ENCODE data around the gene SARS1. TPM values are rescaled to one million over a fixed set of nuclear protein-coding genes. Genes with fewer than 3 reads are reported as not detected.

SARS1 gene
- total RNA-seq, 1 experiment from 2014 or later, result 158 TPM

GRCh38 chr1:109198043-109198695 is 15.5 kb upstream of the SARS1 start:
- TF ChIP-seq, protein P1, sequence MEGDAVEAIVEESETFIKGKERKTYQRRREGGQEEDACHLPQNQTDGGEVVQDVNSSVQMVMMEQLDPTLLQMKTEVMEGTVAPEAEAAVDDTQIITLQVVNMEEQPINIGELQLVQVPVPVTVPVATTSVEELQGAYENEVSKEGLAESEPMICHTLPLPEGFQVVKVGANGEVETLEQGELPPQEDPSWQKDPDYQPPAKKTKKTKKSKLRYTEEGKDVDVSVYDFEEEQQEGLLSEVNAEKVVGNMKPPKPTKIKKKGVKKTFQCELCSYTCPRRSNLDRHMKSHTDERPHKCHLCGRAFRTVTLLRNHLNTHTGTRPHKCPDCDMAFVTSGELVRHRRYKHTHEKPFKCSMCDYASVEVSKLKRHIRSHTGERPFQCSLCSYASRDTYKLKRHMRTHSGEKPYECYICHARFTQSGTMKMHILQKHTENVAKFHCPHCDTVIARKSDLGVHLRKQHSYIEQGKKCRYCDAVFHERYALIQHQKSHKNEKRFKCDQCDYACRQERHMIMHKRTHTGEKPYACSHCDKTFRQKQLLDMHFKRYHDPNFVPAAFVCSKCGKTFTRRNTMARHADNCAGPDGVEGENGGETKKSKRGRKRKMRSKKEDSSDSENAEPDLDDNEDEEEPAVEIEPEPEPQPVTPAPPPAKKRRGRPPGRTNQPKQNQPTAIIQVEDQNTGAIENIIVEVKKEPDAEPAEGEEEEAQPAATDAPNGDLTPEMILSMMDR (conservative IDR thresholded peaks at IDR 0.05; ENCODE audit: low read depth, low read length), result no peak
- no peak for TF ChIP-seq EZH2phosphoT487 (IDR thresholded peaks at IDR 0.05; ENCODE audit: borderline replicate concordance, low read length)
- H3K27ac ChIP-seq (ENCODE audit: low read length), result peak overlapping the region; percentile 68
- H3K79me2 ChIP-seq (ENCODE audit: low read length), result no peaks in the 10 kb centered on the region
- peaks cover 27% of the 10 kb centered on the region for H3K4me1 ChIP-seq (ENCODE audit: insufficient read depth, low read length)
- POLR2A ChIA-PET (ENCODE audit: unreplicated experiment), result interaction anchor here (0.5 kb wide), 1 partner anchor 17 kb away, joined by 5 read pairs; no protein-coding TSS in a partner anchor
- peak overlapping the region; percentile 0; the same call in 1 of the 2 replicates for H3K9ac ChIP-seq (ENCODE audit: low read length)
- H3K9me2 ChIP-seq (replicated peaks; ENCODE audit: low read length), result no peaks in the 10 kb centered on the region
- peak overlapping the region; percentile 11; the same call in 1 of the 2 replicates for H2AFZ ChIP-seq (ENCODE audit: low read length)
- intact Hi-C loops (cut with micrococcal nuclease), result no loop called here
- no peaks in the 10 kb centered on the region for H3K36me3 ChIP-seq (ENCODE audit: low read depth, low read length)
- H3K4me2 ChIP-seq (ENCODE audit: low read length), result peak overlapping the region; percentile 50
- H3K4me3 ChIP-seq (ENCODE audit: low read length), result no peak overlapping the region
- H3K9me3 ChIP-seq (ENCODE audit: low read length), result no peaks in the 10 kb centered on the region
- no peaks in the 10 kb centered on the region for H3K27me3 ChIP-seq (ENCODE audit: low read length)
- ATAC-seq, result peak; percentile 49
- peak; percentile 76 for DNase-seq
- CTCF ChIA-PET, result no interaction called here
- no TSS peak for BruUV-seq (replicated peaks)
- H4K20me1 ChIP-seq (ENCODE audit: low read length), result no peaks in the 10 kb centered on the region
- no peaks in the 10 kb centered on the region for H3F3A ChIP-seq (ENCODE audit: low read length, unreplicated experiment)

GRCh38 chr1:109198745-109199144 is 15.0 kb upstream of the SARS1 start:
- Histone ChIP-seq H3K79me2 (ENCODE audit: low read length) (no peaks in the 10 kb centered on the region), H3K4me3 (ENCODE audit: low read length) (no peak overlapping the region), H2AFZ (ENCODE audit: low read length) (no peak overlapping the region; the same call in 1 of the 2 replicates), H3F3A (ENCODE audit: low read length, unreplicated experiment) (no peaks in the 10 kb centered on the region), H3K9me3 (ENCODE audit: low read length) (no peaks in the 10 kb centered on the region), H3K4me2 (ENCODE audit: low read length) (peak overlapping the region; percentile 50), H3K27ac (ENCODE audit: low read length) (no peak overlapping the region), H3K4me1 (ENCODE audit: insufficient read depth, low read length) (peaks cover 27% of the 10 kb centered on the region), H3K9me2 (replicated peaks; ENCODE audit: low read length) (no peaks in the 10 kb centered on the region), H3K36me3 (ENCODE audit: low read depth, low read length) (no peaks in the 10 kb centered on the region), H3K27me3 (ENCODE audit: low read length) (no peaks in the 10 kb centered on the region), H3K9ac (ENCODE audit: low read length) (no peak overlapping the region), H4K20me1 (ENCODE audit: low read length) (no peaks in the 10 kb centered on the region)
- CTCF ChIA-PET, result no interaction called here
- BruUV-seq (replicated peaks), result no TSS peak
- intact Hi-C loops (cut with micrococcal nuclease), result no loop called here
- ATAC-seq, result no peak
- no peak for TF ChIP-seq EZH2phosphoT487 (IDR thresholded peaks at IDR 0.05; ENCODE audit: borderline replicate concordance, low read length)
- TF ChIP-seq, protein P1 (conservative IDR thresholded peaks at IDR 0.05; ENCODE audit: low read depth, low read length), result no peak
- no peak for TF ChIP-seq EZH2 (IDR thresholded peaks at IDR 0.05; ENCODE audit: low read length, unreplicated experiment)
- POLR2A ChIA-PET (ENCODE audit: unreplicated experiment), result no interaction called here
- DNase-seq, result no peak

- no TSS peak for BruUV-seq (replicated peaks)
- TF ChIP-seq EZH2 (IDR thresholded peaks at IDR 0.05; ENCODE audit: low read length, unreplicated experiment) (no peak), EZH2phosphoT487 (IDR thresholded peaks at IDR 0.05; ENCODE audit: borderline replicate concordance, low read length) (no peak)
- TF ChIP-seq, protein P1 (conservative IDR thresholded peaks at IDR 0.05; ENCODE audit: low read depth, low read length), result no peak
- no peak overlapping the region for H3K27ac ChIP-seq (ENCODE audit: low read length)
- no peak overlapping the region for H3K4me2 ChIP-seq (ENCODE audit: low read length)
- no peaks in the 10 kb centered on the region for H4K20me1 ChIP-seq (ENCODE audit: low read length)
- no peaks in the 10 kb centered on the region for H3K9me3 ChIP-seq (ENCODE audit: low read length)
- H2AFZ ChIP-seq (ENCODE audit: low read length), result no peak overlapping the region
- H3K27me3 ChIP-seq (ENCODE audit: low read length), result no peaks in the 10 kb centered on the region
- peaks cover 27% of the 10 kb centered on the region for H3K4me1 ChIP-seq (ENCODE audit: insufficient read depth, low read length)
- no peak overlapping the region for H3K9ac ChIP-seq (ENCODE audit: low read length)
- ATAC-seq (no peak), DNase-seq (no peak)
- no peaks in the 10 kb centered on the region for H3F3A ChIP-seq (ENCODE audit: low read length, unreplicated experiment)
- H3K79me2 ChIP-seq (ENCODE audit: low read length), result no peaks in the 10 kb centered on the region
- ChIA-PET CTCF (no interaction called here), POLR2A (ENCODE audit: unreplicated experiment) (no interaction called here)
- H3K4me3 ChIP-seq (ENCODE audit: low read length), result no peak overlapping the region
- intact Hi-C loops (cut with micrococcal nuclease), result no loop called here
- H3K9me2 ChIP-seq (replicated peaks; ENCODE audit: low read length), result no peaks in the 10 kb centered on the region
- H3K36me3 ChIP-seq (ENCODE audit: low read depth, low read length), result no peaks in the 10 kb centered on the region
Measured at GRCh38 chr1:109199710-109200109, 14.0 kb upstream of the SARS1 start.
